ENCODE measurements around the gene GPR171. TPM values are rescaled to one million over a fixed set of nuclear protein-coding genes. Genes with fewer than 3 reads are reported as not detected.
"Not testable (repeated sequence)": the region's sequence is repeated elsewhere in the genome, so short reads cannot be mapped to it uniquely, and the experiment has no call there.

The GPR171 gene
- total and polyA plus RNA-seq, 2 of the 13 experiments (the other 11 are each of a cell fraction or from before 2014, with no cell fraction given): not detected

DNA sequence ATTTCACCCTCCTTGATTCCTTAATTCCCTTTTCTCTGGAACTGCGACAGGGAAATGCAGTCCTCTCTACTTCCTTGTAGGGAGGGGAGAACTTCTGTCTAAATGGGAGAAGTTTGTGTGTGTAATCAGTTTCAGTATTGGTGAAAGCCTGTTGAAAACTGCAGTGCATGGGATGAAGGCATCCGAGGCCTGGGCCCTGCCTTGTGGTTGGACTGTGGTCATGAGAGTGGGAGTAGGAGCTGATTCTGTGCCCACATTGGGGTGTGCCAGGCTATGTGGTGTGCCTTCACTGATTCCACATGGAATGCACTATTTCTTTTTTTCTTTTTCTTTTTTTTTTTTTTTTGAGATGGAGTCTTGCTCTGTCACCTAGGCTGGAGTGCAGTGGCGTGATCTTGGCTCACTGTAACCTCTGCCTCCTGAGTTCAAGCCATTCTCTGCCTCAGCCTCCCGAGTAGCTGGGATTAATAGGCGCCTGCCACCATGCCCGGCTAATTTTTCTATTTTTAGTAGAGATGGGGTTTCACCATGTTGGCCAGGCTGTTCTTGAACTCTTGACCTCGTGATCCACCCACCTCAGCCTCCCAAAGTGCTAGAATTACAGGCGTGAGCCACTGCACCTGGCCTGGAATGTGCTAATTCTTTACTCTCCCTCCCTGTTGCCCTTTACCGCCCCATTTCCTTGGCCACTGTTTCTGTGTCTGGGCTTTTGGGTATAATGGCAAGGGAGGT is 32.9 kb downstream of the GPR171 start:
- H3K4me2 ChIP-seq (ENCODE audit: low read depth, low read length); H3K79me2 ChIP-seq (ENCODE audit: insufficient read depth, low read length); ATAC-seq; H2AFZ ChIP-seq (ENCODE audit: low read length); H3K4me3 ChIP-seq (replicated peaks in 1 of 3; ENCODE audit: insufficient read depth in 1 of 3, low read depth in 2 of 3, low read length in 3 of 3); BruUV-seq (replicated peaks); H4K20me1 ChIP-seq (ENCODE audit: insufficient read depth, low read length); POLR2A ChIA-PET; H3K9ac ChIP-seq (ENCODE audit: insufficient read depth, low read depth, low read length); DNase-seq (ENCODE audit: low spot score); H3K9me3 ChIP-seq (ENCODE audit: low read length); H3K27me3 ChIP-seq (ENCODE audit: control insufficient read depth in 1 of 2, insufficient read depth in 2 of 2, low read length in 2 of 2); H3K27ac ChIP-seq (ENCODE audit: extremely low read length, insufficient read depth, low read length); FAIRE-seq; H3K36me3 ChIP-seq (replicated peaks in 1 of 2; ENCODE audit: control insufficient read depth in 1 of 2, insufficient read depth in 2 of 2, low read length in 2 of 2): not testable (repeated sequence)
- CTCF ChIA-PET (ENCODE audit: low intra/inter-chr PET ratio, low total read pairs): interaction anchor here (1.9 to 6.1 kb wide), 3 partner anchors 57 to 113 kb away, joined by 5 to 130 read pairs (median 29); no protein-coding TSS in a partner anchor
- intact Hi-C loops (cut with micrococcal nuclease; ENCODE audit: unreplicated experiment): loop anchor here (5.0 kb wide), 2 partner anchors 42 to 747 kb away; no protein-coding TSS in a partner anchor
- H3K4me1 ChIP-seq (ENCODE audit: insufficient read depth, low read length): peaks cover 44% of the 10 kb centered on the region
- WGBS (ENCODE audit: low lambda C conversion rate): 94% methylated on average over 9 of the region's 9 CpGs
- in situ Hi-C loops (cut with HindIII; ENCODE audit: extremely low pct_ligation_motif_present, low pct_unique_long_range_greater_than_20kb): loop anchor here (5.0 kb wide), 2 partner anchors 57 to 112 kb away; no protein-coding TSS in a partner anchor

DNA sequence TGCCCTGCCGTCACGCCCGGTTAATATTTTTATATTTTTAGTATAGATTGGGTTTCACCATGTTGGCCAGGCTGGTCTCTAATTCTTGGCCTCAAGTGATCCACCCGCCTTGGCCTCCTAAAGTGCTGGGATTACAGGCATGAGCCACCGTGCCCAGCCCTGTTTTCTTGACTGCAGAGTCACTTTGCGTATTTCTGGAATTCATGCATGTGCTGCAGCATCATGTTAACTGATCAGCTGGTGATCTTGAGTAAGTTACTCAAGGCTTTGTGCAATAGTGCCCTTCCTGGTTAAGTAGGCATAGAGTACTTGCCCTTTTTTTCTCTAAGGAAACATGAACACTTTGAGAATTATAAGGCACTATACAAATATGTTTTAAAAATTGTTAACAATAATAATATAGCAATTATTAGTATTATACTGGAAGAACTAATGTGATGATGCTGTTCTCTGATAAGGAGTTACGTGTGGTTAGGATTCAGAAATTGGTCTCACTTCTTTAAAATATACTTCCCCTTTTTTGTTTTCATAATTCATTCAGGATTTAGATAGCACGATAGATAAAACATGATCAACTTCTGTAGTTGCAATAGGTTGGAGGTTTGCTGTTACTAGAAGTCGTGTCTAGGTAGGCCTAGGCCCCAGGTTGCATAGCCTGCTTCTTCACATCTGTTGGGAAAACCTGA is 33.6 kb downstream of the GPR171 start:
- no peaks in the 10 kb centered on the region for H3K9me3 ChIP-seq (ENCODE audit: low read length)
- H3K27ac ChIP-seq (ENCODE audit: extremely low read length, insufficient read depth, low read length): no peak overlapping the region
- no peak overlapping the region for H3K4me3 ChIP-seq (replicated peaks in 1 of 3; ENCODE audit: insufficient read depth in 1 of 3, low read depth in 2 of 3, low read length in 3 of 3)
- no peak for ATAC-seq
- H3K9ac ChIP-seq (ENCODE audit: insufficient read depth, low read depth, low read length): no peak overlapping the region
- intact Hi-C loops (cut with micrococcal nuclease; ENCODE audit: unreplicated experiment) (loop anchor here (5.0 kb wide), 2 partner anchors 43 to 748 kb away; no protein-coding TSS in a partner anchor), in situ Hi-C loops (cut with HindIII; ENCODE audit: extremely low pct_ligation_motif_present, low pct_unique_long_range_greater_than_20kb) (loop anchor here (5.0 kb wide), 1 partner anchor 113 kb away; no protein-coding TSS in a partner anchor)
- H3K27me3 ChIP-seq (ENCODE audit: control insufficient read depth in 1 of 2, insufficient read depth in 2 of 2, low read length in 2 of 2): no peaks in the 10 kb centered on the region
- FAIRE-seq: no peak
- ChIA-PET POLR2A (interaction anchor here (0.7 to 1.5 kb wide), 2 partner anchors 9 to 57 kb away, joined by 3 to 6 read pairs; no protein-coding TSS in a partner anchor), CTCF (ENCODE audit: low intra/inter-chr PET ratio, low total read pairs) (interaction anchor here (1.4 to 6.1 kb wide), 4 partner anchors 42 to 133 kb away, joined by 3 to 130 read pairs (median 18); no protein-coding TSS in a partner anchor)
- H3K79me2 ChIP-seq (ENCODE audit: insufficient read depth, low read length): no peaks in the 10 kb centered on the region
- no TSS peak for BruUV-seq (replicated peaks)
- peaks cover 37% of the 10 kb centered on the region for H3K4me1 ChIP-seq (ENCODE audit: insufficient read depth, low read length)
- no peak for DNase-seq (ENCODE audit: low spot score)
- H4K20me1 ChIP-seq (ENCODE audit: insufficient read depth, low read length): no peaks in the 10 kb centered on the region
- 98% methylated on average over 9 of the region's 9 CpGs for WGBS (ENCODE audit: low lambda C conversion rate)
- no peak overlapping the region for H2AFZ ChIP-seq (ENCODE audit: low read length)
- no peaks in the 10 kb centered on the region for H3K36me3 ChIP-seq (replicated peaks in 1 of 2; ENCODE audit: control insufficient read depth in 1 of 2, insufficient read depth in 2 of 2, low read length in 2 of 2)
- no peak overlapping the region for H3K4me2 ChIP-seq (ENCODE audit: low read depth, low read length)
- TF ChIP-seq GABPB1 (CRISPR knock-in tag; IDR thresholded peaks at IDR 0.05) (no peak), ZNF335 (CRISPR knock-in tag; IDR thresholded peaks at IDR 0.05) (no peak), ZC3H13 (CRISPR knock-in tag; IDR thresholded peaks at IDR 0.05) (no peak), ARNT (IDR thresholded peaks at IDR 0.05) (no peak), MAFK (conservative IDR thresholded peaks at IDR 0.05 in 1 of 2, IDR thresholded peaks at IDR 0.05 in 1 of 2; ENCODE audit: low read length in 2 of 2) (no peak), ZFP90 (CRISPR knock-in tag; IDR thresholded peaks at IDR 0.05; ENCODE audit: borderline replicate concordance) (no peak), ZMYM3 (CRISPR knock-in tag; IDR thresholded peaks at IDR 0.05) (no peak), MYNN (CRISPR knock-in tag; IDR thresholded peaks at IDR 0.05; ENCODE audit: low read depth) (no peak), RBM39 (IDR thresholded peaks at IDR 0.05; ENCODE audit: low read depth, low read length, poor library complexity, severe bottlenecking) (no peak)
- TF ChIP-seq, protein P1, sequence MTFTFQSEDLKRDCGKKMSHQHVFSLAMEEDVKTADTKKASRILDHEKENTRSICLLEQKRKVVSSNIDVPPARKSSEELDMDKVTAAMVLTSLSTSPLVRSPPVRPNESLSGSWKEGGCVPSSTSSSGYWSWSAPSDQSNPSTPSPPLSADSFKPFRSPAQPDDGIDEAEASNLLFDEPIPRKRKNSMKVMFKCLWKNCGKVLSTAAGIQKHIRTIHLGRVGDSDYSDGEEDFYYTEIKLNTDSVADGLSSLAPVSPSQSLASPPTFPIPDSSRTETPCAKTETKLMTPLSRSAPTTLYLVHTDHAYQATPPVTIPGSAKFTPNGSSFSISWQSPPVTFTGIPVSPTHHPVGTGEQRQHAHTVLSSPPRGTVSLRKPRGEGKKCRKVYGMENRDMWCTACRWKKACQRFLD (CRISPR knock-in tag; IDR thresholded peaks at IDR 0.05; ENCODE audit: borderline replicate concordance): no peak
- TF ChIP-seq, protein P2, sequence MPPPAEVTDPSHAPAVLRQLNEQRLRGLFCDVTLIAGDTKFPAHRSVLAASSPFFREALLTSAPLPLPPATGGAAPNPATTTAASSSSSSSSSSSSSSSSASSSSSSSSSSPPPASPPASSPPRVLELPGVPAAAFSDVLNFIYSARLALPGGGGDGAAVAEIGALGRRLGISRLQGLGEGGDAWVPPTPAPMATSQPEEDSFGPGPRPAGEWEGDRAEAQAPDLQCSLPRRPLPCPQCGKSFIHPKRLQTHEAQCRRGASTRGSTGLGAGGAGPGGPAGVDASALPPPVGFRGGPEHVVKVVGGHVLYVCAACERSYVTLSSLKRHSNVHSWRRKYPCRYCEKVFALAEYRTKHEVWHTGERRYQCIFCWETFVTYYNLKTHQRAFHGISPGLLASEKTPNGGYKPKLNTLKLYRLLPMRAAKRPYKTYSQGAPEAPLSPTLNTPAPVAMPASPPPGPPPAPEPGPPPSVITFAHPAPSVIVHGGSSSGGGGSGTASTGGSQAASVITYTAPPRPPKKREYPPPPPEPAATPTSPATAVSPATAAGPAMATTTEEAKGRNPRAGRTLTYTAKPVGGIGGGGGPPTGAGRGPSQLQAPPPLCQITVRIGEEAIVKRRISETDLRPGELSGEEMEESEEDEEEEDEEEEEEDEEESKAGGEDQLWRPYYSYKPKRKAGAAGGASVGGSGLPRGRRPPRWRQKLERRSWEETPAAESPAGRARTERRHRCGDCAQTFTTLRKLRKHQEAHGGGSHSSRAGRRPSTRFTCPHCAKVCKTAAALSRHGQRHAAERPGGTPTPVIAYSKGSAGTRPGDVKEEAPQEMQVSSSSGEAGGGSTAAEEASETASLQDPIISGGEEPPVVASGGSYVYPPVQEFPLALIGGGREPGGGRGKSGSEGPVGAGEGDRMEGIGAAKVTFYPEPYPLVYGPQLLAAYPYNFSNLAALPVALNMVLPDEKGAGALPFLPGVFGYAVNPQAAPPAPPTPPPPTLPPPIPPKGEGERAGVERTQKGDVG (CRISPR knock-in tag; IDR thresholded peaks at IDR 0.05; ENCODE audit: borderline replicate concordance): no peak

Data from HepG2 (cell line).